Measurements from ENCODE around the gene PPP4R1.
"Not testable (repeated sequence)": the region's sequence is repeated elsewhere in the genome, so short reads cannot be mapped to it uniquely, and the experiment has no call there.

The PPP4R1 gene

DNA sequence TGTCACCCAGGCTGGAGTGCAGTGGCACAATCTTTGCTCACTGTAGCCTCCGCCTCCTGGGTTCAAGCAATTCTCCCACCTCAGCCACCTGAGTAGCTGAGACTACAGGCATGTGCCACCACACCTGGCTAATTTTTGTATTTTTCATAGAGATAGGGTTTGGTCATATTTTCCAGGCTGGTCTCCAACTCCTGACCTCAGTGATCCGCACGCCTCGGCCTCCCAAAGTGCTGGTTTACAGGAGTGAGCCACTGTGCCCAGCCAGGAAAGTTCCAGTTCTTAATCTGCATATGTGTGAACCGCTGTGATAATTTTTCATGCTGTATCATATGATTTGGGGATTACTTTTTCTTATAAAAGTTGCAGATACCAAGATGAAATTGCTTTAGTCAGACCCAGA, 14.6 kb upstream of the PPP4R1 start:
- DNase-seq (ENCODE audit: low read depth), result no peak

DNA sequence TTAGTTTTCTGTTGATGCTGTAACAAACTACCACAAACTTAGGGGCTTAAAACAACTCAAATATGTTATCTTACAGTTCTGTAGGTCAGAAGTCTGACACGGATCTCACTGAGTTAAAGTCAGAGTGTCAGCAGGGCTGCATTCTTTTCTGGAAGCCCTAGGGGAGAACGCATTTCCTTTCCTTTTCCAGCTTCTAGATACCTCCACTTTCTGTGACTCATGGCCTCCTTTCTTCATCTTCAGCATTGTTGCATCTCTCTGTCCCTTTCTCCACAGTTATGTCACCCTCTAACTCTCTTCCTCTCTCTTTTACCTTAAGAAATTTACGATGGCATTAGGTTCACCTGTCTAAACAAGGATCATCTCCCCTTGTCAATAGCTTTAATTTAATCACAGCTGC, 13.3 kb upstream of the PPP4R1 start:
- DNase-seq (ENCODE audit: low read depth), result peak; percentile 84

DNA sequence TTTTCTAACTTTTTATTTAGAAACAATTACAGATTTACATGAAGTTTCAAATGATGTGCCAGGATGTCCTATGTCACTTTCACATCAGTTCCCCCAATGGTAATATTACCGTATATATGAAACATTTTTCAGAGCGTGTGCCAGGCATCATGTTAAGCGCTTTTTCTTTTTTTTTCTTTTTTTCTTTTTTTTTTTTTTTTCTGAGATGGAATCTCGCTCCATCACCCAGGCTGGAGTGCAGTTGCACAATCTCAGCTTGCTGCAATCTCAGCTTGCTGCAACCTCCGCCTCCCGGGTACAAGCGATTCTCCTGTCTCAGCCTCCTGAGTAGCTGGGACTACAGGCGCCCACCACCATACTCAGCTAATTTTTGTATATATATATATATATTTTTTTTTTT, 5.6 kb upstream of the PPP4R1 start:
- DNase-seq (ENCODE audit: low read depth), result peak; percentile 49

DNA sequence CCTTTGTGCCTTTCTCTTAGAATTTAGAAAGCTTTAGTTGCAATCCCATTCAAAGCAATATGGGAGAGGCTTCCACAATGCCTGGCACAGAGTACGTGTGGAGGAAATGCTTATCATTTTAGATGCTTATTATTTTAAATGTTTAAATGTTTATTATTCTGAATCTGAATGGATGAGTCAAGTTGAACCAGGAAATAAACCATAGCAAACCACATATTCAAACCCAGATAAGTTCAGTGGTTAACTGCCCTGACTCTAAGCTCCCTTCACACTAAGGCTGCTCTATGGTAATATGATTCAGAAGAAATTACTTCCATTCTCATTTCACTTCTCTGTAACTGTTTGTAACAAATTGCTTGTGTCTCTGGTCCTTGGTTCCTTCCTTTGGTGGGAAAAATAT, 5.2 kb upstream of the PPP4R1 start:
- peak; percentile 92 for DNase-seq (ENCODE audit: low read depth)

DNA sequence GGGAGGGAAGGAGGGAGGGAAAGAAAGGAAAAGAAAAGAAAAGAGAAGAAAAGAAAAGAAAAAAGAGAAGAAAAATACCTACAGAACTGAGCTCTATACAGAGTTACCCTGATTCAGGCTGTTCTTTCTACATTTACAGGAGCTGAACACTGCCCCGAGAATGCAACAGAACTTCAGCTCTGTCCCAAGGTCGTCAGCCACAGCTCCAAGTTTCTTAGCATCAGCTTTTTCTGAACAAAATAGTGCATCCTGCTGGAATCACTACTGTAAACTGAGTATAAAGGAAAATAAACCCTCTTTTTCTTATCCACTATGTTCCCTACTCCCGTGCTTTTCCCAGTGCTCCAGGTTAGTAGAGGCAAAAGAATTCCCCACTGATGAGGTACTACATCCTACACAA, 4.7 kb upstream of the PPP4R1 start:
- DNase-seq (ENCODE audit: low read depth), result peak; percentile 35

DNA sequence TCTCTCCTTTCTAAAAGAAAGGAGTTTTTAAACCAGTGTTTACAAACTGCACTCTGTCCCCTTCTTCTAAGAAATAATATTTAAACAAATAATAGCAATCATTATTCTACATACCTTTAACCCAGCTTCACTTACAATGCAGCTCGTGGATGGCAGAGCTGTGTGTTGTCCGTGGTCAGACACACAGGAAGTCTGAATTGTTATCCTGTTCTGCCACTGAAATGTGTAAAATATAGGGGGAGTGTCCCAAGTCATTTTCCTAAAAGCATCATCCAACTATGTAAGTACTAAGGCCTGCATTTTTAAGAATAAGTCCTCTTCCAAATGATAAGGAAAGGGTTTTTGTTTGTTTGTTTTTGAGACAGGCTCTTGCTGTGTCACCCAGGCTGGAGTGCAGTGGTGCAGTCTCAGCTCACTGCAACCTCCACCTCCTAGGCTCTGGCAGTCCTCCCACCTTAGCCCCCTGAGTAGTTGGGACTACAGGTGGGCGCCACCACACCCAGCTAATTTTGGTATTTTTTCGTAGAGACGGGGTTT, 2.7 kb upstream of the PPP4R1 start:
- DNase-seq (ENCODE audit: low read depth), result peak; percentile 58

DNA sequence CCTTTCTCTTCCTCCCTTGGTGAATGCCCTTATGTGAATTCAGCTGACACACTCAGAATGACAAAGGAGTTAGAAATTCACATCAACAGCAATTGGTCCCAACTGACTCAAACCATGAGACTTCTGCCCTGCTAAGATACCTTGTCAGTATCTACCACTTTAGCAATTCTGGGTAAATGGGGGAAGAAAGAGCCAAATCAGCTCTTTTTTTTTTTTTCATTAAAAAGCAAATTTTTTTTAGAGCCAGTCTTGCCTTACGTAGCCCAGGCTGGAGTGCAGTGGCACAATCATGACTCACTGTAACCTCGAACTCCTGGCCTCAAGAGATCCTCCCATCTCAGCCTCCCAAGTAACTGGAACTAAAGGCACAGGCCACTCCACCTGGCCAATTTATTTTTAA, 1.7 kb upstream of the PPP4R1 start:
- peak; percentile 61 for DNase-seq (ENCODE audit: low read depth)

DNA sequence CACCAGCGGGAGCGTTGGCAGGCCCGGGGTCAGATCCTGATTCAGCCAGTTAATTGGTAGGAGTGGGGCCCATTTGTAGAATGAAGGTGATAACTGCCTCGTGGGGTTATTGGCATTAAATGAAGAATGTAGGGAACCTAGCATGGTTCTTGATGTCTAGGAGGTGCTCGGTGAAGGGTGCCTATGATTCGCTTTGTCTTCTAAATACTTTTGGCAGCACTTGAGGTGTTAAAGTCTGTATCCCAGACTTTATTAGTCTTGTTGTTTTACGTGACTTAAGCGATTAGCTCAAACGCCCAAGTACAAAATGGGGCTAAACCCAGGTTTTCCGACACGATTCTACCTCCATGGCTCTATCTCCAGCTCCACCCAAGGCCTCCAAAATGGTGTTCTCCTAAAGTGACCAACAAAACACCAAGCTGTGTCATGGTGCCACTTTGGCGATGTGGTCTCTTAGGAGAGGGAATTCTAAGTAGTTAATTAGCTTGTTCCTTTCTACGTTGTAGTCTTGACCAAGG, 980 bp upstream of the PPP4R1 start:
- DNase-seq (ENCODE audit: low read depth), result no peak

DNA sequence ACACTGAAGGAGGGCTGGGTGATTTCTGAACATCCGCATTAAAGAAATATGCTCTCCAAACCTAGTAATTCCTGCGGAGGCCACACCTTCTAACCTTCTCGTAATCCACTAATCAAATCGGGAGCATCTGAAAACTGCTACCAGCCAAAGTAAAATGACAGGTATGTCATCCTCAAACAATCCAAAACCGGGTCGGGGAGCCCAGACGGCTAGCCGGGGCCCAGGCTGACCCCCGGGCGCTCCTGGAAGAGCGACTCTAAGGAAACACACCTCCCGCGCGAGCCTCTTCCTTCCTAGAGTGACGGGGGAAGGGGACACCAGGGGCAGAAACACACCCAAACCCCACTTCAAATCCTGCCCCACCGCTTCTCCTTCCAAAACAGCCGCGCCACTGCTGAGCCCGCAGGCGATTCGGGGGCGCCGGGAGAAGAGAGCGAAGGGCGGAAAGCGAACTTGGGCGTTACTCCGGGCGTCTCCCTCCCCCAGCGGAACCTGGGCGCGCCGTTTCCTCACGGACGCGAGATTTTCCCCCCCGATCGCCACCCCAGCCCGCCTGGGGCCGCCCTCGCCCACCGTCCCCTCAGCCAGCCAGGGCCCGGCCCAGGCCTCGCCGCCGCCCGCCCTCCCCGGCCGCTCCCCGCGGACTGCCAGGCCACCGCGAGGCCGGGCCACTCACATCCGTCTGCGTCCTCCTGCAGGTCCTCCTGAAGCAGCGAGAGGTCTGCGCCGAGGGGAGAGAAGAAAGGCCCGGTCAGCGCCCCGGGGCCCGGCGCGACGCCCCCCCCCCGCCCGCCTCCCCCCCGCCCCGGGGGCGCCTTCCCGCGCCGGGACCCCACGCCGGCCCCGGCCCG, 584 bp downstream of the PPP4R1 start:
- DNase-seq (ENCODE audit: low read depth), result peak; percentile 60

DNA sequence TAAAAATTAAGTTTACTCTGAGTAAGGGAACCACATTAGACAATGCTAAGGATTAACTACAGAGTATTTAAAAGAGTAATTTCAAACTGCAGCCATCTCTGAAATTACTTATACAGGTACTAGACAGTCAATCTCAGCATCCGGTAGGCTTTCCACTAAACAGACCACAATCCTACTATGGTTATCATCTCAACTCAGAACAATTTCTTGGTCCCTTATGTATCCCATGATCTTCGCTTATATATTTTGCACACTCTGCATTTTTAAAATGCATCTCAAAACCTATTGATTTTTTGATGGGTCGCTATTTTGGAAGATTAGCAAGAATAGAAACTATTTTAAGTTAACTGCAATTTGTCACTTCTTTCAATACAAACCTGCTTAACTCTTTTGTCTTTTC, 1.4 kb downstream of the PPP4R1 start:
- DNase-seq (ENCODE audit: low read depth), result no peak

DNA sequence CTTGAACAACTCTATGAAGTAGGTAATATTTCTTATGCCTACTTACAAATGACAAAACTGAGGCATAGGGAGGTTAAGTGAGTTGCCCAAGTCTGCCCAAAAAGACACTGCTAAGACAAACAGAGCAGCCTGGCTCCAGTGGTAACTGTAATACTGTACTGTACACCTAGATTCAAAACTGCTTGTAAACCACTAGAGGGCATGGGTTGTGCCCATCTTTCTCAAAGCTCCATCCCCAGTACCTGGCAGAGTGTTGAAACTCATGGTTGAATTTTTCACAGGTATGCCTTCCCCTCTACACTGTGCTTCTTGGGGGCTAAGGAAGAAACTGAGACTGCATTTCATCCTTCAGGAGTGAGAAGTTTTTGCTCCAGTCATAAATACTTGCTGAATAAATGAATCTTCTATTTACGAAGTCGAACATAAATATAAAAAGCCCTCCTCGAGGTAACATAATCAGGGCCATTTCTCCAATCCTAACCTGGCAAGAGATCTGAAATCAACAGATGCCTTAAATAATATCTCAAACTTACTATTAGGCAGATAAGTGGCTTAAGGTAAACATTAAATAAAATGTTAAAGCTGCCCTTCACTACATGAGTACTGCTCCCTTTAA, 2.0 kb downstream of the PPP4R1 start:
- peak; percentile 61 for DNase-seq (ENCODE audit: low read depth)

DNA sequence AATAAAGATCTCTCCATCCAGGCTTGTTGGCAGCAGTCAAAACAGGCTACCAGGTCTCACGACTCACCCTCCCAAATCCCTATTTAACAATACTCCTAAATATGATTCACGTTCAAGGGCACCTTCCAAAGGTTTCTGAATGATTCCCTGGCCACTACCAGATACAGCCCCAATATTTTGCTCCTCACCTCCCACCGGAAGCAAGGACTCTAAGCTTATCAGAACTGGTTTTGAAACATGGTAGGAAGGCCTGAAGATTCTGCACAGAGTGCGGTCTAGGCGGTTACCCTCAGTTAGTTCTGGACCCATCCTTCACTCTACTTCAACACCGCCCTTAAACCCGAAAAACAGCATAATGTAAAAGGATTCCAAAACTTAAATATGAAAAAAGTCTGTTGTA, 5.2 kb downstream of the PPP4R1 start:
- no peak for DNase-seq (ENCODE audit: low read depth)

DNA sequence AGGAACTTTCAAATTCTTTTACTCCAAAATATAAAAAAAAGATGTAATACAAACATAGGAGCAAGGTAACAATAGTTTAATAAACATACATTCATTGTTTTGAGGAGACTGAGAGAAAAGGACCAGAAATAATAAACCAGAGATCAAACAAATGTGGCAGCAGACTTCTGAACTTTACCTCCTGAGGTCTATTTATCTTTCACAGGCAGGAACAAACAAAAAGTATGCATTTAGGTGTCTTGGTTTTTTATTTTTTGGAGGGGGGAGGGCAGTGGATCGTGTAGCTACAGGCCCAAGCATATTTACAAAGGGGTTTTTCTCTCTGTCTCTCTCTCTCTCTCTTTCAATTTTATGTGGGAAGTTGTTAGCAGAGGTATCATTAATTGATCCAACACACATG, 5.6 kb downstream of the PPP4R1 start:
- DNase-seq (ENCODE audit: low read depth), result no peak

DNA sequence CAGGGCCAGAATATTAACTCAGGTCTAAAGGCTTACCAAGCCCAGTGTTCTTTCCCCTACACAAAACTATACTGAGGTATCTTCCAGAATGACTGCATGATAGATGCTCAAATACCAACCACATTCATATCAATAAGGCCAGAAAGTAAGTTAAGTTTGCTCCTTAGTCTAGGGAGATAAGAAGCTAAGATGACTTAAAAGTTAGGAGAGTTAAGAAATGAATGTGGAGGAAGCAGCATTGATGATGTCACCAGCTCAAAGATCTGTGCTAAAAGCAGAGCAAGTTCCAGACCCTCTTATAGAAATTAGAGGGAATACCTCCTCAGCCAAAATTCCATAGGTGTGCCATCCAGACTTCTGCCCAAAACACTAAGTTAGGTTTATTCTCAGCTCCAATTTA, 6.1 kb downstream of the PPP4R1 start:
- DNase-seq (ENCODE audit: low read depth), result peak; percentile 13

DNA sequence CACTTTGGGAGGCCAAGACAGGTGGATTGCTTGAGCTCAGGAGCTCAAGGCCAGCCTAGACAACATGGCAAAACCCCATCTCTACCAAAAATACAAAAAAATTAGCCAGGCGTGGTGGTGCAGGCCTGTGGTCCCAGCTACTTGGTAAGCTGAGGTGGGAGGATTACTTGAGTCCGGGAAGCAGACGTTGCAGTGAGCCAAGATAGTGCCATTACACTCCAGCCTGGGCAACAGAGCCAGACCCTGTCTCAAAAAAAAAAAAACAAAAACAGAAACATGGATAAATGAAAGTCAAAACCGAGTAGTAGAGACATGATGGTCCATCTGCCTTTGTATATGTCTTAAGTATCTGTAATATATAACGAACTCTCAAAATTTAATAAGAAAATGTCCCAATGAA, 7.2 kb downstream of the PPP4R1 start:
- not testable (repeated sequence) for DNase-seq (ENCODE audit: low read depth)

DNA sequence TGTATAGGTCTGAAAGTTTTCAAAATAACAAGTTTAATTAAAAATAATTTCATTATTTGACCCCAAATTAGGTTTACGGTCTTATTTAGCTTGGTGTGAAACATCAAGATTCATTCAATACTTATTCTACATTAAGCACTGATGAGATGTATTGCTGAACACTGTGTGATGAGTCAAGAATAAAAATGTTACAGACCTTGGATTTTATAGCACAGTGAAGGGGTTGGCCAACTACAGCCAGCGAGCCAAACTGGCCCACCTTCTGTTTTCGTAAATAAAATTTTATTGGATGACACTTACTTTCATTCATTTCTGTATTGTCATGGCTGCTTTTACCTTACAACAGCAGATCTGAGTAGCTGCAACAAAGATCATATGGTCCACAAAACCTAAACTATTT, 8.3 kb downstream of the PPP4R1 start:
- DNase-seq (ENCODE audit: low read depth), result no peak

DNA sequence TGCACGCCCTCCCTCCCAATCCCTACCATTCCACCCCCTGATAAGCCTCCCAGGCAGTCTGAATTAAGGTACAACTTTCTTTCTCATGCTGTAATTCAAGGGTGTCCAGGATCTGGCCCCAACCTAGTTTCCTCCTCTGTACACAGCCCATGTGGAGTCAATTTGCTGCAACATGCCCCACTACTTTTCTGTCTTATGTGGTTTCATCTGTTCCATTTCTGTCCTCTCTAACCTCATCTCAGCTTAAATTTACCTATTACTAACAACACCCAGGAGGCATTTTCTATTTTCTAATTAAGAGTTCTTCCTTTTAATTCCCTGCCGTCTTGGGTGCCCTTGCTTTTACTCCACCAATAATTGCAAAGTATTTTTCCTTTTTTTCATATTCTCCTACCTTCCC, 10.0 kb downstream of the PPP4R1 start:
- DNase-seq (ENCODE audit: low read depth), result no peak

DNA sequence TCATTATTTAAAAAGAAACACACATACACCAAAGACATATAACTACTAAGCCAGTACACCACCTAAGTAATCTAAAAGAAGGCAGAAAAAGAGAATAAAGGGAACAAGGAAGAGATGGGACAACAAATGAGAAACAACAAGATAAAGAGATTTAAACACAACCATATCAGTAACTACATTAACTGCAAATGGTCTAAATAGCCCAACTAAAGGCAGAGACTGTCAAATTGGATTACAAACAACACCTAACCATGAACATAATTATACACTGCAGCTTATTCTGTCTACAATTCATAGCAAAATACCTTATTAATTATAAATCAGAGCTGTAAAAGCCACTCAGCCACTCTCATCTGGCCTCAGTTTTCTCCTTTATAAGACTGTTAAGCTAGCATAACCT, 15.0 kb downstream of the PPP4R1 start:
- no peak for DNase-seq (ENCODE audit: low read depth)

DNA sequence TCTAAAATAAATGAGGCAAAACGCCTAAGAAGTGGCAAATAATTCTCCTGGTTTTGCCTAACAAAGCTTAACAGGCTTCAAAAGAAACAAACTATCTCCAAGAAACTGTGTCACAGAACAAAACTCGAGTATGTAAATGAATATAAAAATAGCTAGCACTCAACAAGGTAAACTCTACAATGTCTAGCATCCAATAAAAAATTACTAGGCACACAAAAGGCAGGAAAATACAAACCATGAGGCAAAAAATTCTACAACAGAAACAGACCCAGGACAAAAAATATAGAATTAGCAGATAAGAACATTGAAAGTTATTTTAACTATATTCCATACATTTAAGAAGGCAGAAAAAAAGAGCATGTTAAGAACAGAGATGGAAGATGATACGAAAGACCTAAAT, 16.8 kb downstream of the PPP4R1 start:
- DNase-seq (ENCODE audit: low read depth), result no peak

DNA sequence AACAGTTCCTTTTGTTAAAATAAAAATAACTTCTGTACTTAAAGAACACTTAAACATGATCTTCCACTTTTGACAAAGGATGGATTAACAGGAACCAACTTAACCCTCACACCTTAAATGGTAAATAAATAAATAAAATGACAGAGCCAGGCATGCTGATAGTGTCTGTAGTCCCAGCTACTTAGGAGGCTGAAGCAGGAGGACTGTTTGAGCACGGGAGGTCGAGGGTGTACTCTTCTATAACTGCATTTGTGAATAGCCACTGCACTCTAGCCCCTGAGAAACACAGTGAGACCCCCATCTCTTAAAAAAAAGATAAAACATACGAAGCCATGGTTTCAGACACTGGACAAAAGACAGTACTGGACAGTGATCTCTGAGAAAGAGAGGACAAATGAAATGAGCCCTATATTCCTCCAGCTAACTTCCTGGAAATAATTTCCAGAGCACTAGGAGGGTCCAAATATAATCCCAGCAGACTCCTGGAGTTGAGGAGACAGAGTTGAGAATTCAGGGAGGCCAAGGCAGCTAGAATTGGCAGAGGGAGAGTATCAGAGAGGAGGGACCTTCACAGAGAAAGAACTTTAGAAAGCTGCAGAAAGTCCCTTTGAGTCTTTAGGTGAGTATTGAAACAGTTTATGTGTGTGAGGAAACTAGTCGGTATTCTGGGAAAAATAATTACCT, 17.4 kb downstream of the PPP4R1 start:
- no peak for DNase-seq (ENCODE audit: low read depth)

DNA sequence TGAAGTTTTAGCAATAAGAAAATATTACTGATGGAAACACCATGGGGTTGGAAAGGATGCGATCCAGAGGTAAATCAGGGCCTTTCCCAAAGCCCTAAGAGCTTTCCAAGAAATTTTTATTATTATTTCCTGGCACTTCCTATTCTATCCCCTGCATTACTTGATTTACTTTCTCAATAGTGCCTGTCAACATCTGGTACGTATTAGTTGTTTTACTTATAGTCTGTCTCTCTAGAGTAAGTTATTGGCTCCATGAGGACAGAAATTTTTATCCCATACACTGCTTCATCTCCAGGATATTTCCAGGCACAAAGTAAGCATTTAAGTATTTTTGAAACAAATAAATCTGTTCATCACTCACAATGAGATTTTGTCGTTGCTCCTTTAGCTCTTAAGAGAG, 18.1 kb downstream of the PPP4R1 start:
- peak; percentile 51 for DNase-seq (ENCODE audit: low read depth)

DNA sequence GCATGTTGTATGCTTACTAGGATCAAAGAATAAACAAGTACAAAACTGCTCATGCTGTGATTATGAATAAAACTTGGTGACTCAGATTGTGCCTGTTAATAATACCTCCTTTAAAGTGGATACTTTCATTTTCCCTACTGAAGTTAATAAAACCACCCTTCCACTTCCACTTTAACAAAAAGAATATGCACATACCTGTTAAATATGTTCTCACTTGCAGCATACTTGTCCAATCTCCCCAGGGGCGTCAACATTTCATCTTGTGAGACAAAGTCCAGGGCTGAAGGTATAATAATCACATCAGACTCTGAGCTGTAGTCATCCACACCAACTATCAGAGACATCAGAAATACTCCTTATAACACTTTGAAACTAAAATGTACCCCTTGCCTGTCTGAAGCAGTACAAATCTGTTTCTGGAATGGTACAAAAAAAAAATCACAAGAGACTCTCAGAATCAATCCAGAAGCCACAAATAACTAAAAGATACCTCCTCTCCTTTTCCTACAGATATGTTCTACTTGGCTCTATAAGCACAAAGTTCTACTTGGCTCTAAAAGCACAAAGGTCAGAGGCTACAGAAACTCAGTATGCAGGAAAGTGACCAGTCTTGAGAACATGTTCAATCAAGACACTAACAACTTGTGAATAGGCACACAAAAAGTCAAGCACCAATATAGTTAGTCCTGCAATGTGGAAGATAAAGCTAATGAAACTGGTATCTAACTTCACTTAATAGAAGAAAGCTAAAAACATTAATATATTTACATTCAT, 19.3 kb downstream of the PPP4R1 start:
- DNase-seq (ENCODE audit: low read depth), result peak; percentile 41

Measured in EH (cell line).